Measurements from ENCODE around the gene PRKCA. TPM values are rescaled to one million over a fixed set of nuclear protein-coding genes. Genes with fewer than 3 reads are reported as not detected.

Gene PRKCA
- total and polyA plus RNA-seq, 4 donors: 3.0 to 14.1 (median 5.4) TPM

- no peak for TF ChIP-seq SP1 (IDR thresholded peaks at IDR 0.05)
- TF ChIP-seq RXRA (IDR thresholded peaks at IDR 0.05): no peak
- TF ChIP-seq ZBTB33 (IDR thresholded peaks at IDR 0.05): no peak
- no peak for TF ChIP-seq MAX (IDR thresholded peaks at IDR 0.05)
- no peak for TF ChIP-seq YY1 (IDR thresholded peaks at IDR 0.05)
- no peak for TF ChIP-seq TAF1 (conservative IDR thresholded peaks at IDR 0.05)
- TF ChIP-seq JUND (IDR thresholded peaks at IDR 0.05): no peak
- no peak for TF ChIP-seq HNF4A (conservative IDR thresholded peaks at IDR 0.05)
- no peak for TF ChIP-seq CTCF (IDR thresholded peaks at IDR 0.05; ENCODE audit: low read depth, low read length, missing input control)
- TF ChIP-seq ATF3 (IDR thresholded peaks at IDR 0.05): no peak
- no peak for TF ChIP-seq NR2F2 (IDR thresholded peaks at IDR 0.05)
- no peak for TF ChIP-seq FOXA1 (IDR thresholded peaks at IDR 0.05)
- TF ChIP-seq FOXA2 (IDR thresholded peaks at IDR 0.05): no peak
- no peak for TF ChIP-seq GABPA (IDR thresholded peaks at IDR 0.05 in 1 of 2, conservative IDR thresholded peaks at IDR 0.05 in 1 of 2)
- Histone ChIP-seq H3K4me3 (ENCODE audit: low read depth in 1 of 3, low read length in 3 of 3) (no peak overlapping the region), H3K36me3 (ENCODE audit: control insufficient read depth in 4 of 4, insufficient read depth in 3 of 4, low read depth in 1 of 4, low read length in 3 of 4) (peaks cover 0 to 3% (median under 1%) of the 10 kb centered on the region in 4 donors), H3K27ac (ENCODE audit: low read depth in 1 of 2, low read length in 2 of 2) (no peak overlapping the region), H3K27me3 (ENCODE audit: control insufficient read depth in 4 of 4, insufficient read depth in 4 of 4, low read length in 3 of 4) (no peaks in the 10 kb centered on the region), H3K4me1 (ENCODE audit: control insufficient read depth in 4 of 4, insufficient read depth in 4 of 4, low read length in 3 of 4) (no peaks in the 10 kb centered on the region), H3K9ac (ENCODE audit: low read depth in 1 of 2, low read length in 2 of 2) (no peak overlapping the region), H3K9me3 (ENCODE audit: control insufficient read depth in 4 of 4, low read length in 3 of 4) (no peaks in the 10 kb centered on the region)
- whole genome bisulfite sequencing: 99% methylated on average over 1 of the region's 1 CpG
- no peak for DNase-seq (ENCODE audit: low spot score)
Observed at GRCh38 chr17:66702106-66702936, 399.9 kb downstream of the PRKCA start.

- Histone ChIP-seq H3K9ac (ENCODE audit: low read depth in 1 of 2, low read length in 2 of 2) (no peak overlapping the region), H3K9me3 (ENCODE audit: control insufficient read depth in 4 of 4, low read length in 3 of 4) (no peaks in the 10 kb centered on the region), H3K27ac (ENCODE audit: low read depth in 1 of 2, low read length in 2 of 2) (no peak overlapping the region), H3K36me3 (ENCODE audit: control insufficient read depth in 4 of 4, insufficient read depth in 3 of 4, low read depth in 1 of 4, low read length in 3 of 4) (no peaks in the 10 kb centered on the region), H3K4me1 (ENCODE audit: control insufficient read depth in 4 of 4, insufficient read depth in 4 of 4, low read length in 3 of 4) (no peaks in the 10 kb centered on the region), H3K4me3 (ENCODE audit: low read depth in 1 of 3, low read length in 3 of 3) (no peak overlapping the region), H3K27me3 (ENCODE audit: control insufficient read depth in 4 of 4, insufficient read depth in 4 of 4, low read length in 3 of 4) (no peaks in the 10 kb centered on the region)
- no peak for DNase-seq (ENCODE audit: low spot score)
- 70% methylated on average over 2 of the region's 2 CpGs for WGBS
- TF ChIP-seq RXRA (IDR thresholded peaks at IDR 0.05) (no peak), MAX (IDR thresholded peaks at IDR 0.05) (no peak), TAF1 (conservative IDR thresholded peaks at IDR 0.05) (no peak)
Observed at GRCh38 chr17:66704858-66705520, 402.6 kb downstream of the PRKCA start.

Data from liver (tissue), 9 donors.